A549 (cell line): ENCODE results near the gene PSMA4. TPM values are rescaled to one million over a fixed set of nuclear protein-coding genes. Genes with fewer than 3 reads are reported as not detected.
"Not testable (repeated sequence)": the region's sequence is repeated elsewhere in the genome, so short reads cannot be mapped to it uniquely, and the experiment has no call there.

ENCODE experiments used
- ATAC-seq, 2 experiments: fragments of 200-7000 bp in 1 of 2; fragments of >200 bp in 1 of 2; cut with Nextera tagmentation in 1 of 2; cut with Tn5 transposase in 1 of 2; 3 replicates each; pipeline versions ENCODE4 v1.8.0 to v1.9.1; 2018 to 2020; ENCODE audit warnings: mild to moderate bottlenecking in 1 of 2, moderate library complexity in 1 of 2
- CTCF ChIA-PET: fragments of 300-600 bp; sonication (Branson Sonifier 250); formaldehyde crosslinking; extraction: SDS; loops from one replicate; lab custom pipeline; 2021; ENCODE audit warnings: antibody characterized with exemption, inconsistent platforms; lab: Yijun Ruan, JAX
- POLR2A ChIA-PET: fragments of 350-600 bp; formaldehyde crosslinking; extraction: SDS; loops from one replicate; lab custom pipeline; 2021; ENCODE audit warnings: antibody characterized with exemption, inconsistent platforms; lab: Yijun Ruan, JAX
- DNase-seq, 2 experiments: peaks; one replicate each; pipeline versions ENCODE4 v3.0.0 to v3.0.0-alpha.2; 2011 to 2016; ENCODE audit warnings: low read depth in 1 of 2, low spot score in 1 of 2
- FAIRE-seq: peaks from 2 replicates; lab custom pipeline; 2011; peaks lifted over from hg19 to GRCh38; lab: Jason Lieb, UNC
- H3K27ac ChIP-seq, 2 experiments: fragments of >200 bp; sonication (Bioruptor Twin); formaldehyde crosslinking; 3 replicates each; pipeline ENCODE4 v1.5.1; 2016 to 2017
- H3K4me1 ChIP-seq: fragments of >200 bp; sonication (Bioruptor Twin); formaldehyde crosslinking; 3 replicates; pipeline ENCODE4 v1.6.1; 2016
- H3K4me2 ChIP-seq: fragments of >200 bp; sonication (Bioruptor Twin); formaldehyde crosslinking; 3 replicates; pipeline ENCODE4 v1.6.1; 2016
- H3K4me3 ChIP-seq: fragments of >200 bp; sonication (Bioruptor Twin); formaldehyde crosslinking; 3 replicates; pipeline ENCODE4 v1.5.1; 2016
- H3K9me3 ChIP-seq: fragments of >200 bp; sonication (Bioruptor Twin); formaldehyde crosslinking; 3 replicates; pipeline ENCODE4 v1.6.1; 2016
- BHLHE40 ChIP-seq: IDR thresholded peaks from 2 replicates; pipeline ENCODE4 v1.6.1; 2012; ENCODE audit warnings: low read depth, low read length, inconsistent platforms
- CBX8 ChIP-seq: fragments of 200-600 bp; sonication (generic); IDR thresholded peaks from 2 replicates; pipeline ENCODE4 v1.6.1; 2016
- CHD2 ChIP-seq: fragments of 150-350 bp; IDR thresholded peaks from 2 replicates; pipeline ENCODE4 v1.6.1; 2014; ENCODE audit warnings: low read length; ENCODE audit not compliant: partially characterized antibody
- EHF ChIP-seq: fragments of 250-450 bp; sonication (Bioruptor Pico); IDR thresholded peaks from 2 replicates; pipeline ENCODE4 v1.5.0; 2020; ENCODE audit warnings: mild to moderate bottlenecking
- ELK1 ChIP-seq: fragments of 150-350 bp; IDR thresholded peaks from 2 replicates; pipeline ENCODE4 v1.6.1; 2014; ENCODE audit warnings: low read depth, mild to moderate bottlenecking, low read length
- FOSL2 ChIP-seq, 2 experiments: fragments of 450-650 bp in 1 of 2; fragments of >200 bp in 1 of 2; sonication (Bioruptor Twin) in 1 of 2; formaldehyde crosslinking; IDR thresholded peaks; 2 replicates each; pipeline versions ENCODE4 v1.5.0 to v1.6.1; 2016 to 2020; ENCODE audit warnings: mild to moderate bottlenecking in 1 of 2, moderate library complexity in 1 of 2
- HDAC2 ChIP-seq: fragments of 200-600 bp; sonication (generic); IDR thresholded peaks from 2 replicates; pipeline ENCODE4 v1.6.1; 2016
- HES2 ChIP-seq: fragments of >200 bp; sonication (Bioruptor Twin); formaldehyde crosslinking; IDR thresholded peaks from 2 replicates; pipeline ENCODE4 v1.6.1; 2016
- HOXB5 ChIP-seq: fragments of 250-450 bp; sonication (Bioruptor Pico); IDR thresholded peaks from 2 replicates; pipeline ENCODE4 v1.5.0; 2020; ENCODE audit warnings: mild to moderate bottlenecking, moderate library complexity
- KDM1A ChIP-seq: fragments of 200-600 bp; sonication (generic); IDR thresholded peaks from 2 replicates; pipeline ENCODE4 v1.6.1; 2016; ENCODE audit warnings: low read depth, mild to moderate bottlenecking
- PHF8 ChIP-seq: fragments of 200-600 bp; sonication (generic); IDR thresholded peaks from 2 replicates; pipeline ENCODE4 v1.6.1; 2016; ENCODE audit warnings: low read depth, mild to moderate bottlenecking, antibody characterized with exemption, moderate library complexity, borderline replicate concordance
- POLR2AphosphoS2 ChIP-seq: conservative IDR thresholded peaks from 2 replicates; pipeline ENCODE4 v1.6.1; 2012; ENCODE audit warnings: low read length, improper control_type of control experiment, inconsistent platforms
- RFX5 ChIP-seq: fragments of 450-650 bp; IDR thresholded peaks from 2 replicates; pipeline ENCODE4 v1.7.1; 2014; ENCODE audit warnings: antibody characterized with exemption, mild to moderate bottlenecking, moderate library complexity
- TP53 ChIP-seq: fragments of 250-450 bp; sonication (Bioruptor Pico); IDR thresholded peaks from 2 replicates; pipeline ENCODE4 v1.5.0; 2021; ENCODE audit warnings: mild to moderate bottlenecking, moderate library complexity
- WGBS: methylation state at CpG from one replicate; pipeline ENCODE4 v1.1.6; 2017; ENCODE audit errors: missing lambda C conversion rate; 5-methylcytosine and 5-hydroxymethylcytosine counted together
- polyA plus RNA-seq, 4 experiments: library from polyadenylated mRNA; depleted of rRNA in 3 of 4; stranded (reverse); fragments of >200 nt; fragmentation: RNase III in 1 of 4; extraction: RNeasy Plus Mini Kit Qiagen cat#74134 plus additional on column Dnase treatment in 1 of 4; gene quantifications; 2 replicates in 3 of 4; 3 replicates in 1 of 4; pipeline ENCODE4 v1.2.3, GENCODE V29; 2011 to 2017

PSMA4 gene
- polyA plus RNA-seq, 2 of the 4 experiments (the other 2 are of a cell fraction): 589 to 719 TPM

GRCh38 chr15:78551902-78552301 is 11.7 kb downstream of the PSMA4 start:
- Histone ChIP-seq H3K4me2 (no peak overlapping the region), H3K9me3 (no peaks in the 10 kb centered on the region), H3K4me3 (no peak overlapping the region), H3K4me1 (no peaks in the 10 kb centered on the region), H3K27ac (no peak overlapping the region)
- POLR2A ChIA-PET: interaction anchor here (1.5 to 5.3 kb wide), 2 partner anchors 12 to 14 kb away, joined by 13 to 24 read pairs; partner anchors contain the start of genes CHRNA5 and PSMA4
- TF ChIP-seq HDAC2: no peak
- TF ChIP-seq HOXB5 (CRISPR knock-in tag): no peak
- no peak for TF ChIP-seq EHF (CRISPR knock-in tag)
- no peak for TF ChIP-seq TP53
- TF ChIP-seq PHF8: no peak
- ATAC-seq (peak in 1 of 2 experiments; percentile 13; a peak in 1 of 6 replicates), FAIRE-seq (no peak), DNase-seq (no peak)
- 83% methylated on average over 5 of the region's 5 CpGs for WGBS
- CTCF ChIA-PET: interaction anchor here (0.9 to 1.9 kb wide), 5 partner anchors 10 to 244 kb away, joined by 3 to 6 read pairs (median 3); partner anchors contain the start of genes CHRNA5 and PSMA4

GRCh38 chr15:78552597-78552996 is 12.4 kb downstream of the PSMA4 start:
- Histone ChIP-seq H3K4me1 (no peaks in the 10 kb centered on the region), H3K9me3 (no peaks in the 10 kb centered on the region), H3K4me3 (no peak overlapping the region)
- ATAC-seq: peak; percentile 44 to 48; a peak in 4 of 6 replicates
- POLR2A ChIA-PET: interaction anchor here (1.5 to 5.3 kb wide), 2 partner anchors 12 to 13 kb away, joined by 13 to 24 read pairs; partner anchors contain the start of genes CHRNA5 and PSMA4
- WGBS: 84% methylated on average over 5 of the region's 5 CpGs
- CTCF ChIA-PET: interaction anchor here (0.9 to 1.9 kb wide), 4 partner anchors 11 to 66 kb away, joined by 3 to 6 read pairs (median 6); partner anchors contain the start of genes CHRNA5 and PSMA4
- TF ChIP-seq FOSL2 (IDR thresholded peaks at IDR 0.05): no peak
- TF ChIP-seq FOSL2 (CRISPR knock-in tag; IDR thresholded peaks at IDR 0.05): no peak
- no peak for TF ChIP-seq PHF8
- TF ChIP-seq CHD2: no peak
- TF ChIP-seq BHLHE40: no peak
- TF ChIP-seq HES2: no peak
- no peak for TF ChIP-seq RFX5
- no peak for TF ChIP-seq ELK1
- TF ChIP-seq POLR2AphosphoS2: no peak
- TF ChIP-seq KDM1A: no peak
- no peak for TF ChIP-seq EHF (CRISPR knock-in tag)
- TF ChIP-seq, all 56 proteins: peak for 0
- no peak overlapping the region for H3K27ac ChIP-seq
- DNase-seq: no peak
- FAIRE-seq: no peak
- H3K4me2 ChIP-seq: no peak overlapping the region

- H3K4me2 ChIP-seq, H3K9me3 ChIP-seq, H3K27ac ChIP-seq, H3K4me1 ChIP-seq, POLR2A ChIA-PET, DNase-seq, H3K4me3 ChIP-seq, ATAC-seq, FAIRE-seq: not testable (repeated sequence)
- 95% methylated on average over 10 of the region's 10 CpGs for WGBS
- CTCF ChIA-PET: interaction anchor here (0.7 to 1.5 kb wide), 3 partner anchors 14 to 191 kb away, joined by 3 read pairs; no protein-coding TSS in a partner anchor
These were observed 20.0 kb downstream of the PSMA4 start for GRCh38 chr15:78560201-78560600.

GRCh38 chr15:78561490-78561889 is 21.2 kb downstream of the PSMA4 start:
- 84% methylated on average over 5 of the region's 5 CpGs for WGBS
- CTCF ChIA-PET: interaction anchor here (0.6 to 1.0 kb wide), 4 partner anchors 14 to 501 kb away, joined by 3 to 6 read pairs (median 3); no protein-coding TSS in a partner anchor
- H3K4me1 ChIP-seq: peaks cover 6% of the 10 kb centered on the region
- no peak for DNase-seq
- H3K4me3 ChIP-seq: no peak overlapping the region
- TF ChIP-seq CBX8: no peak
- no peak overlapping the region for H3K27ac ChIP-seq
- POLR2A ChIA-PET: no interaction called here
- H3K4me2 ChIP-seq: no peak overlapping the region
- ATAC-seq: no peak
- FAIRE-seq: no peak
- no peaks in the 10 kb centered on the region for H3K9me3 ChIP-seq
